ENCODE measurements around the gene KPNA1. TPM values are rescaled to one million over a fixed set of nuclear protein-coding genes. Genes with fewer than 3 reads are reported as not detected.

Gene KPNA1
- total and polyA plus RNA-seq, 2 of the 13 experiments (the other 11 are each of a cell fraction or from before 2014, with no cell fraction given): 15.4 to 30.0 TPM

- TF ChIP-seq HMGA1 (CRISPR knock-in tag; conservative IDR thresholded peaks at IDR 0.05): no peak
- TF ChIP-seq ZNF460 (CRISPR knock-in tag; IDR thresholded peaks at IDR 0.05; ENCODE audit: borderline replicate concordance): no peak; the same call in 1 of the 2 replicates
- TF ChIP-seq ZNF121 (CRISPR knock-in tag; IDR thresholded peaks at IDR 0.05): no peak
- TF ChIP-seq AGO2 (optimal IDR thresholded peaks at IDR 0.05; ENCODE audit: low read depth, low read length): peak; percentile 66
- TF ChIP-seq MAFK (conservative IDR thresholded peaks at IDR 0.05 in 1 of 2, IDR thresholded peaks at IDR 0.05 in 1 of 2; ENCODE audit: low read length in 2 of 2): no peak
- 0 out of 2 replicates have a peak, but pooled peaks have one; percentile 3 for TF ChIP-seq ZNF879 (CRISPR knock-in tag; IDR thresholded peaks at IDR 0.05)
- TF ChIP-seq SP2 (CRISPR knock-in tag; IDR thresholded peaks at IDR 0.05): no peak
- TF ChIP-seq ATF6 (CRISPR knock-in tag; conservative IDR thresholded peaks at IDR 0.05): no peak
- TF ChIP-seq HBP1 (CRISPR knock-in tag; IDR thresholded peaks at IDR 0.05; ENCODE audit: low read depth): peak; percentile 81; the same call in 1 of the 2 replicates
- TF ChIP-seq ZBTB46 (CRISPR knock-in tag; IDR thresholded peaks at IDR 0.05; ENCODE audit: borderline replicate concordance): peak; percentile 93; the same call in 1 of the 2 replicates
- no peak for TF ChIP-seq SMAD1 (CRISPR knock-in tag; IDR thresholded peaks at IDR 0.05; ENCODE audit: borderline replicate concordance, low read depth)
- no peak for TF ChIP-seq PAX8 (CRISPR knock-in tag; IDR thresholded peaks at IDR 0.05; ENCODE audit: borderline replicate concordance)
- 0 out of 2 replicates have a peak, but pooled peaks have one; percentile 36 for TF ChIP-seq KLF11 (CRISPR knock-in tag; IDR thresholded peaks at IDR 0.05)
- peak; percentile 90 for TF ChIP-seq ZNF329 (CRISPR knock-in tag; IDR thresholded peaks at IDR 0.05; ENCODE audit: low read depth)
- peak; percentile 77 for TF ChIP-seq FOSL2 (CRISPR knock-in tag; IDR thresholded peaks at IDR 0.05)
- no peak for TF ChIP-seq PLRG1 (conservative IDR thresholded peaks at IDR 0.05)
Observed at GRCh38 chr3:122383771-122384697, 130.7 kb downstream of the KPNA1 start, which contains the start of gene FAM162A (continued).

Measured in HepG2 (cell line).